HCT116 (cell line): Measurements from ENCODE around the gene LTBP1. TPM values are rescaled to one million over a fixed set of nuclear protein-coding genes. Genes with fewer than 3 reads are reported as not detected.

ENCODE experiments used
- ATAC-seq: fragments of 200-7000 bp; cut with Tn5 transposase; 2 replicates; pipeline ENCODE4 v1.9.1; 2020; ENCODE audit warnings: mild to moderate bottlenecking, moderate library complexity
- BruUV-seq: library from RNA; stranded (reverse); fragments of 400-500 nt; replicated peaks from 2 replicates; lab custom pipeline; 2021; lab: Mats Ljungman, UMichigan
- CTCF ChIA-PET: fragments of 300-600 bp; sonication (Branson Sonifier 250); formaldehyde crosslinking; loops from one replicate; lab custom pipeline; 2021; ENCODE audit warnings: antibody characterized with exemption; lab: Charles Lee
- POLR2A ChIA-PET: fragments of 300-600, 350-600 bp; sonication (Branson Sonifier 250); formaldehyde crosslinking; loops from one replicate; lab custom pipeline; 2021; ENCODE audit warnings: antibody characterized with exemption; lab: Charles Lee
- RAD21 ChIA-PET, 2 experiments: fragments of 300-600 bp; sonication (Branson Sonifier 250); formaldehyde crosslinking; loops; one replicate each; lab custom pipeline; 2023; ENCODE audit warnings: low total read pairs in 2 of 2; ENCODE audit not compliant: uncharacterized antibody in 2 of 2, unreplicated experiment in 2 of 2, low non-redundant PET in 1 of 2; lab: Charles Lee
- DNase-seq: peaks from one replicate; pipeline ENCODE4 v3.0.0-alpha.2; 2010; ENCODE audit warnings: low read depth, low spot score
- H2AFZ ChIP-seq: fragments of 200-600 bp; shearing (Covaris generic), sonication (generic); 2 replicates; pipeline ENCODE4 v1.6.1; 2017; ENCODE audit warnings: low read depth, mixed run types, mixed read lengths, antibody characterized with exemption, low read length; ENCODE audit not compliant: poor library complexity, severe bottlenecking
- H3K27ac ChIP-seq: 2 replicates; pipeline ENCODE4 v1.5.1; 2012; ENCODE audit warnings: low read depth, low read length
- H3K27me3 ChIP-seq: fragments of 200-600 bp; sonication (generic); 2 replicates; pipeline ENCODE4 v1.6.1; 2016; ENCODE audit warnings: mixed run types, low read length, mixed read lengths; ENCODE audit not compliant: insufficient read depth
- H3K36me3 ChIP-seq, 2 experiments: fragments of 200-500 bp in 1 of 2; fragments of 200-600 bp in 1 of 2; sonication (Bioruptor generic) in 1 of 2; sonication (generic) in 1 of 2; 2 replicates each; pipeline versions ENCODE4 v1.5.1 to v1.6.1; 2014 to 2016; ENCODE audit warnings: low read length in 2 of 2, inconsistent platforms in 1 of 2, mixed read lengths in 1 of 2, mixed run types in 1 of 2; ENCODE audit not compliant: insufficient read depth in 2 of 2, control insufficient read depth in 1 of 2
- H3K4me1 ChIP-seq, 2 experiments: fragments of 200-600 bp in 1 of 2; sonication (generic) in 1 of 2; 2 replicates each; pipeline versions ENCODE4 v1.5.1 to v1.6.1; 2012 to 2017; ENCODE audit warnings: low read length in 2 of 2, inconsistent platforms in 1 of 2, mild to moderate bottlenecking in 1 of 2, mixed read lengths in 1 of 2, mixed run types in 1 of 2, moderate library complexity in 1 of 2; ENCODE audit not compliant: insufficient read depth in 2 of 2, control insufficient read depth in 1 of 2
- H3K4me2 ChIP-seq: fragments of 200-600 bp; sonication (generic); 2 replicates; pipeline ENCODE4 v1.6.1; 2017; ENCODE audit warnings: mixed run types, low read length, mixed read lengths
- H3K4me3 ChIP-seq, 2 experiments: fragments of 200-600 bp in 1 of 2; sonication (generic) in 1 of 2; replicated peaks in 1 of 2; 2 replicates each; pipeline ENCODE4 v1.5.1; 2011 to 2016; ENCODE audit warnings: low read length in 2 of 2, control low read depth in 1 of 2, low read depth in 1 of 2, mild to moderate bottlenecking in 1 of 2, mixed read lengths in 1 of 2, mixed run types in 1 of 2
- H3K79me2 ChIP-seq: fragments of 200-600 bp; sonication (generic); 2 replicates; pipeline ENCODE4 v1.6.1; 2017; ENCODE audit warnings: mild to moderate bottlenecking, mixed run types, low read length, moderate library complexity, mixed read lengths; ENCODE audit not compliant: insufficient read depth
- H3K9ac ChIP-seq: fragments of 200-600 bp; sonication (generic); 2 replicates; pipeline ENCODE4 v1.6.1; 2016; ENCODE audit warnings: low read length, mixed read lengths
- H3K9me2 ChIP-seq: fragments of 200-600 bp; sonication (generic), shearing (Covaris generic); 2 replicates; pipeline ENCODE4 v1.6.1; 2017; ENCODE audit warnings: mixed run types, mild to moderate bottlenecking, moderate library complexity; ENCODE audit not compliant: insufficient read depth
- H3K9me3 ChIP-seq, 2 experiments: fragments of 200-500 bp in 1 of 2; fragments of 200-600 bp in 1 of 2; sonication (Bioruptor generic) in 1 of 2; sonication (generic) in 1 of 2; 2 replicates each; pipeline ENCODE4 v1.6.1; 2014 to 2017; ENCODE audit warnings: low read length in 2 of 2, mixed read lengths in 2 of 2, inconsistent platforms in 1 of 2, low read depth in 1 of 2, mild to moderate bottlenecking in 1 of 2, mixed run types in 1 of 2, moderate library complexity in 1 of 2; ENCODE audit not compliant: control insufficient read depth in 1 of 2, insufficient read depth in 1 of 2
- H4K20me1 ChIP-seq: fragments of 200-600 bp; sonication (generic), shearing (Covaris generic); 2 replicates; pipeline ENCODE4 v1.6.1; 2017; ENCODE audit warnings: mixed run types, mild to moderate bottlenecking, moderate library complexity; ENCODE audit not compliant: insufficient read depth
- CBX3 ChIP-seq: IDR thresholded peaks from 2 replicates; pipeline ENCODE4 v1.6.1; 2012; ENCODE audit warnings: low read depth
- SP1 ChIP-seq: IDR thresholded peaks from 2 replicates; pipeline ENCODE4 v1.6.1; 2012; ENCODE audit warnings: low read depth
- TCF7L2 ChIP-seq: IDR thresholded peaks from 2 replicates; pipeline ENCODE4 v1.7.0; 2011; ENCODE audit warnings: borderline replicate concordance, inconsistent platforms; ENCODE audit not compliant: insufficient read depth, insufficient read length; ENCODE audit errors: extremely low read depth
- ZBTB33 ChIP-seq: IDR thresholded peaks from 2 replicates; pipeline ENCODE4 v1.6.1; 2011; ENCODE audit warnings: mild to moderate bottlenecking, low read length, moderate library complexity; ENCODE audit not compliant: insufficient replicate concordance; ENCODE audit errors: extremely low read depth
- intact Hi-C: fragments of 100-400 bp; cut with micrococcal nuclease; formaldehyde crosslinking; loops from 2 replicates; pipeline ENCODE4 v1.10.0; 2022
- total RNA-seq: library from RNA; stranded (reverse); gene quantifications from one replicate; pipeline ENCODE4 v1.2.1, GENCODE V29; 2021; ENCODE audit not compliant: unreplicated experiment
- TF ChIP-seq, protein P1 (sequence below), 3 experiments: fragments of 200-600 bp in 1 of 3; sonication (generic) in 1 of 3; IDR thresholded peaks in 2 of 3; conservative IDR thresholded peaks in 1 of 3; 2 replicates each; pipeline ENCODE4 v1.5.1; 2012 to 2017; ENCODE audit warnings: low read depth in 2 of 3, low read length in 2 of 3, antibody characterized with exemption in 1 of 3, borderline replicate concordance in 1 of 3, control low read depth in 1 of 3, mild to moderate bottlenecking in 1 of 3, mixed read lengths in 1 of 3, mixed run types in 1 of 3, moderate library complexity in 1 of 3; ENCODE audit not compliant: insufficient read depth in 1 of 3

LTBP1 gene
- total RNA-seq, 1 experiment from 2014 or later, result 5.1 TPM

- CTCF ChIA-PET, result no interaction called here
- no peaks in the 10 kb centered on the region for H3K36me3 ChIP-seq
- DNase-seq, result no peak
- POLR2A ChIA-PET, result no interaction called here
- TF ChIP-seq TCF7L2 (no peak), ZBTB33 (no peak), SP1 (no peak), CBX3 (no peak)
- TF ChIP-seq, protein P1, sequence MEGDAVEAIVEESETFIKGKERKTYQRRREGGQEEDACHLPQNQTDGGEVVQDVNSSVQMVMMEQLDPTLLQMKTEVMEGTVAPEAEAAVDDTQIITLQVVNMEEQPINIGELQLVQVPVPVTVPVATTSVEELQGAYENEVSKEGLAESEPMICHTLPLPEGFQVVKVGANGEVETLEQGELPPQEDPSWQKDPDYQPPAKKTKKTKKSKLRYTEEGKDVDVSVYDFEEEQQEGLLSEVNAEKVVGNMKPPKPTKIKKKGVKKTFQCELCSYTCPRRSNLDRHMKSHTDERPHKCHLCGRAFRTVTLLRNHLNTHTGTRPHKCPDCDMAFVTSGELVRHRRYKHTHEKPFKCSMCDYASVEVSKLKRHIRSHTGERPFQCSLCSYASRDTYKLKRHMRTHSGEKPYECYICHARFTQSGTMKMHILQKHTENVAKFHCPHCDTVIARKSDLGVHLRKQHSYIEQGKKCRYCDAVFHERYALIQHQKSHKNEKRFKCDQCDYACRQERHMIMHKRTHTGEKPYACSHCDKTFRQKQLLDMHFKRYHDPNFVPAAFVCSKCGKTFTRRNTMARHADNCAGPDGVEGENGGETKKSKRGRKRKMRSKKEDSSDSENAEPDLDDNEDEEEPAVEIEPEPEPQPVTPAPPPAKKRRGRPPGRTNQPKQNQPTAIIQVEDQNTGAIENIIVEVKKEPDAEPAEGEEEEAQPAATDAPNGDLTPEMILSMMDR (IDR thresholded peaks at IDR 0.05 in 2 of 3, conservative IDR thresholded peaks at IDR 0.05 in 1 of 3; ENCODE audit: borderline replicate concordance in 1 of 3, insufficient read depth in 1 of 3, low read depth in 2 of 3, low read length in 2 of 3), result no peak
- no peaks in the 10 kb centered on the region; the same call in 1 of the 2 replicates for H3K27me3 ChIP-seq
- no peak overlapping the region for H3K27ac ChIP-seq
- H2AFZ ChIP-seq, result no peak overlapping the region
- H3K4me2 ChIP-seq, result no peak overlapping the region
- no peak overlapping the region for H3K4me3 ChIP-seq
- ATAC-seq, result no peak
- H3K4me1 ChIP-seq, result no peaks in the 10 kb centered on the region
- no peaks in the 10 kb centered on the region for H3K9me2 ChIP-seq
- H3K9me3 ChIP-seq, result no peaks in the 10 kb centered on the region
- no TSS peak for BruUV-seq
- RAD21 ChIA-PET, result no interaction called here
- no peaks in the 10 kb centered on the region for H4K20me1 ChIP-seq
- intact Hi-C loops, result no loop called here
- no peaks in the 10 kb centered on the region for H3K79me2 ChIP-seq
- no peak overlapping the region for H3K9ac ChIP-seq
Observed at GRCh38 chr2:33141476-33141875, 194.7 kb downstream of the LTBP1 start.
